ENCODE data around the gene NOP10. TPM values are rescaled to one million over a fixed set of nuclear protein-coding genes. Genes with fewer than 3 reads are reported as not detected.
A peak's percentile ranks its signal among the peaks of the same experiment; 100 is the strongest.
"Not testable (repeated sequence)": the region's sequence is repeated elsewhere in the genome, so short reads cannot be mapped to it uniquely, and the experiment has no call there.

NOP10 gene
- polyA plus RNA-seq, 2 of the 4 experiments (the other 2 are of a cell fraction) = 451 to 502 TPM

- not testable (repeated sequence) for FAIRE-seq, H3K9me3 ChIP-seq
- ChIA-PET POLR2A (interaction anchor here (0.7 to 1.3 kb wide), 4 partner anchors 24 to 232 kb away, joined by 3 to 10 read pairs (median 6); partner anchors contain the start of genes KATNBL1 and LPCAT4), CTCF (interaction anchor here (0.6 to 5.2 kb wide), 21 partner anchors 9 to 584 kb away, joined by 3 to 80 read pairs (median 5); partner anchors contain the start of genes GOLGA8B and LPCAT4)
- DNase-seq (ENCODE audit: low read depth in 1 of 2, low spot score in 1 of 2) (peak in 1 of 2 experiments; percentile 21), ATAC-seq (peak in 1 of 2 experiments; percentile 1; a peak in 2 of 6 replicates)
- peak overlapping the region; percentile 86 for H3K4me2 ChIP-seq
- H3K4me3 ChIP-seq = peak overlapping the region; percentile 68
- WGBS (ENCODE audit: missing lambda C conversion rate) = 35% methylated on average over 26 of the region's 26 CpGs
- peak overlapping the region; percentile 82 to 88 for H3K27ac ChIP-seq
- TF ChIP-seq, protein P1, sequence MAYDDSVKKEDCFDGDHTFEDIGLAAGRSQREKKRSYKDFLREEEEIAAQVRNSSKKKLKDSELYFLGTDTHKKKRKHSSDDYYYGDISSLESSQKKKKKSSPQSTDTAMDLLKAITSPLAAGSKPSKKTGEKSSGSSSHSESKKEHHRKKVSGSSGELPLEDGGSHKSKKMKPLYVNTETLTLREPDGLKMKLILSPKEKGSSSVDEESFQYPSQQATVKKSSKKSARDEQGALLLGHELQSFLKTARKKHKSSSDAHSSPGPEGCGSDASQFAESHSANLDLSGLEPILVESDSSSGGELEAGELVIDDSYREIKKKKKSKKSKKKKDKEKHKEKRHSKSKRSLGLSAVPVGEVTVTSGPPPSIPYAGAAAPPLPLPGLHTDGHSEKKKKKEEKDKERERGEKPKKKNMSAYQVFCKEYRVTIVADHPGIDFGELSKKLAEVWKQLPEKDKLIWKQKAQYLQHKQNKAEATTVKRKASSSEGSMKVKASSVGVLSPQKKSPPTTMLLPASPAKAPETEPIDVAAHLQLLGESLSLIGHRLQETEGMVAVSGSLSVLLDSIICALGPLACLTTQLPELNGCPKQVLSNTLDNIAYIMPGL (CRISPR knock-in tag; IDR thresholded peaks at IDR 0.05; ENCODE audit: borderline replicate concordance) = 0 out of 2 replicates have a peak, but pooled peaks have one; percentile 4
- H3K4me1 ChIP-seq = peaks cover 15% of the 10 kb centered on the region; the same call in 2 of the 3 replicates
Observed at GRCh38 chr15:34342213-34342736, 661 bp downstream of the NOP10 start.

GRCh38 chr15:34341381-34342212, 1.3 kb downstream of the NOP10 start:
- ChIA-PET CTCF (interaction anchor here (0.7 to 5.2 kb wide), 6 partner anchors 9 to 142 kb away, joined by 5 to 80 read pairs (median 24); partner anchors contain the start of gene LPCAT4), POLR2A (no interaction called here)
- Histone ChIP-seq H3K4me3 (peak overlapping the region; percentile 68), H3K4me2 (peak overlapping the region; percentile 86), H3K4me1 (peaks cover 15% of the 10 kb centered on the region; the same call in 2 of the 3 replicates), H3K9me3 (no peaks in the 10 kb centered on the region), H3K27ac (peak overlapping the region in 1 of 2 experiments; percentile 88; a peak in 2 of 6 replicates)
- no peak for DNase-seq (ENCODE audit: low read depth in 1 of 2, low spot score in 1 of 2)
- ATAC-seq = no peak
- no peak for FAIRE-seq
- TF ChIP-seq HOXA7 (CRISPR knock-in tag; IDR thresholded peaks at IDR 0.05) (no peak), RCOR1 (IDR thresholded peaks at IDR 0.05; ENCODE audit: low read depth, low read length) (no peak), REST (IDR thresholded peaks at IDR 0.05) (no peak), ZC3H11A (IDR thresholded peaks at IDR 0.05) (no peak), EHMT2 (IDR thresholded peaks at IDR 0.05; ENCODE audit: low read depth) (no peak), HOXB5 (CRISPR knock-in tag; IDR thresholded peaks at IDR 0.05) (no peak), JUN (IDR thresholded peaks at IDR 0.05) (no peak), E2F6 (IDR thresholded peaks at IDR 0.05; ENCODE audit: borderline replicate concordance, low read depth) (no peak), KDM1A (IDR thresholded peaks at IDR 0.05; ENCODE audit: low read depth) (no peak), MAZ (IDR thresholded peaks at IDR 0.05; ENCODE audit: borderline replicate concordance, low read depth, low read length) (no peak), ZSCAN20 (CRISPR knock-in tag; IDR thresholded peaks at IDR 0.05) (no peak), FOSB (CRISPR knock-in tag; IDR thresholded peaks at IDR 0.05) (no peak), TP53 (CRISPR knock-in tag; IDR thresholded peaks at IDR 0.05) (no peak), USF2 (IDR thresholded peaks at IDR 0.05) (no peak), RARB (CRISPR knock-in tag; IDR thresholded peaks at IDR 0.05) (no peak), FOXS1 (CRISPR knock-in tag; IDR thresholded peaks at IDR 0.05) (no peak), MYC (IDR thresholded peaks at IDR 0.05; ENCODE audit: borderline replicate concordance, low read length) (no peak), CHD2 (IDR thresholded peaks at IDR 0.05; ENCODE audit: low read length, partially characterized antibody) (no peak), RNF2 (IDR thresholded peaks at IDR 0.05; ENCODE audit: borderline replicate concordance, low read depth) (no peak)
- TF ChIP-seq, protein P1 (CRISPR knock-in tag; IDR thresholded peaks at IDR 0.05; ENCODE audit: borderline replicate concordance) = no peak
- WGBS (ENCODE audit: missing lambda C conversion rate) = 92% methylated on average over 15 of the region's 15 CpGs

Data from A549 (cell line).